Hematopoietic multipotent progenitor cell treated with erythropoietin and hydrocortisone succinate and interleukin-3 and kit ligand, for 6 days (in vitro differentiated cells): ENCODE data around the gene TMEM150C.
"Not testable (repeated sequence)": the region's sequence is repeated elsewhere in the genome, so short reads cannot be mapped to it uniquely, and the experiment has no call there.

Experiments used
- DNase-seq: peaks from one replicate; pipeline ENCODE4 v3.0.0-alpha.2; 2015

The TMEM150C gene

GRCh38 chr4:82510216-82510615, 51.6 kb downstream of the TMEM150C start:
- no peak for DNase-seq

DNA sequence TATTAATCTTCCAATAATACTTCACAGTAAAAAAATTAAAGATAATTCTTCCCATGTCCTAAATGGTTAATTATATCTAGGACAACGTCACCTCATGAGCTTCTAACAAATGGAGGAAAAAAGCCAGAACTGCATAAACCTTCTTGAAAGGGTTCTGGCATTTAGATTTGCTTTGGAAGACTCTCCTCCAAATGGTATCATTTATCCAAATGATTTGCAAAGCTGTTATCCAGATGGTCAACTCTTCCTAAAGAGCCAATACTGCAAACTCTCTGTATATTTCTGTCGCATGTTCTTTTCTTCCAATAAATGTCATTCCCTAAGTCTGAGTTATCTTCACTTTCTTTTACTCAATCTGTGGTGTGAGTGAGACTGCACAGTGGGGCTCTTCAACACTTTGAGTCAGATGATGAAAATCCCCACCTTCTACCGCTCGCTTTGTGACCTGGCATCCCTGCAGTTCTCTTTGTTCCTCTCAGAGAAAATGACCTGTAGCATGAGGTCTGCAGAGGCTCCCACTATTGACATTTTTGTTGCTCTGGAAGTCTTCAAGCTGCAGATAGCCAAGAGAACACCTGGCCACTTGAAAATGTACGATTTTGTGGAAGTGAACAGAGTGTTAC, 52.9 kb downstream of the TMEM150C start:
- DNase-seq: no peak

GRCh38 chr4:82508011-82508410, 53.8 kb downstream of the TMEM150C start:
- no peak for DNase-seq

GRCh38 chr4:82501154-82501442, 60.7 kb downstream of the TMEM150C start:
- no peak for DNase-seq

DNA sequence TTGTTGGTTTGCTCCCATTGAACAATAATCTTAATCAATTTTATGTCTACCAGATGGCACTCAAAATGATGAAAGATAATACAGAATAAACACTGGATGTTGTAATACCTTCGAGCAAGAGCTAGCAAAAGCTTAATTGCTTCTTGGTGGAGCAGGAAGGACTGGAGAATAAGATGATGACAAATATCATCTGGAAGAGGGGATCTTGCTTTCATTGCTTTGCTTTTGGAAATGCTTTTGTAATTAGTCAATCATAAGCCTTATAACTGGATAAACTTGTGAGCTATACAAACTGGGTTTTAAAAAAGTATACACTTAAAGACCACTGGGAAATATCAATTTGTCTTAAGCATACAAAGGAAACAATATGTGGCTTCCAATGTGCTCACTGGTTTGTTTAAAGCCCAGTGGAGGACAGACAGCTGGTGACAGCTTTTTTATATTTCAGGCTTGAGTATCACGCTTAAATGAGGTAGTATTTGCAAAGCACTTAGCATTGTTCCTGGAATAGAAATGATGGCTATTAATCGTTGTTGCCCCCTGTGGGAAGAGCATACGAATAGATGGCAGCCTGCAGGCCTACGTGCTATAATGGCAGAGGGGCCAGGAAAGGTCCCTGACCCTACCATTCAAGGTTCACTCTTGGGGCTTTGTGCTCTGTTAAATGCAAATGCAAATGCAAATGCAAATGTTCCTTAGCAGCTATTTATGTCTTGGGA, 61.2 kb downstream of the TMEM150C start:
- DNase-seq: no peak

DNA sequence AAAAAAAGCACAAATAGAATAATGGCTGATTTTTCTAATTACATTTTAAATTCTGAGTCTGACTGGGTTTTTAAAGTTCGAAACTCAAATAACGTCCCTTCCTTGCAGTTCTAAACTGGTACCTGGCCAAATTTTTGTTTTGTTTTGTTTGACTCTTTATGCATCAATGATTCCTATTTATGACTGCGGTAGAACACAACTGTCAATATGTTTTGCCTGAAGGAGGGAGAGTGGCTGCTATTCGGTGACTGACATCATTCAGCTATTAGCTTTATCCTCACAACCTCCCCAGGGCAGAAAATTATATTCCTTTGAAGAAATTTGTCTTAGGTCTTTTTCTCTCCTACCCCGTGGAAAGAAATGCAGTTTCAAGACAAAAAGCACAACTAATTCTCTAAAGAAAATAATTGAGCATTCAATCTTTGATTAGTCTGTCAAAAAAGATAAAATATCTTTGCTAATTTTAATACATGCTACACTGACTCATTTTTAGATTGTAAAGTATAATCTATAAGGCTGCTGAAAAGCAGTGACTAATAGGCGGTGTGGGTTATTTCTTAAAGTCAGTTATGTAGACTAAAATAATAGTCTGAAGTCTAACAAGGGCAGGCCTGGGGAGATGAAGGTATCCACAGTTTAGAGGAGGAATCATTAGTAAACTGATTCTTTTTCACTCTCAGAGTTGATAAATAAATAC, 61.9 kb downstream of the TMEM150C start:
- no peak for DNase-seq

DNA sequence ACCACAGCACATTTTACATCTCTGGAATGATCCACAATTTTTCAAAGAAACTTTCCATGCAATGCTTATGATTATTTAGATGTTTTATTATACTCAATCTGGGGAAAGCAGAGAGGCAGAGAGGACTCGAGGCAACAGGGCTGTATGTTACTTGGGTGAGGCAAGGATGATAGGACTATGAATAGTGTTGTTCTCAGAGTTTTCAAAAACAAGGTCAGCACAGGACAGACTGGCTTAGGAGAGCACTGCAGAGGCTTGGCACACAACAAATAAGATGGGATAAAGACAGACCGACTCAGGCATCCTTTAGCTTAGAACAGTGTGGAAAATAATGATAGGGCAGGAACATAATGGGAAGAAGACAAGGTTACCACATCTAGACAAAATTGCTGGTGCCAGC, 65.4 kb downstream of the TMEM150C start:
- DNase-seq: no peak

DNA sequence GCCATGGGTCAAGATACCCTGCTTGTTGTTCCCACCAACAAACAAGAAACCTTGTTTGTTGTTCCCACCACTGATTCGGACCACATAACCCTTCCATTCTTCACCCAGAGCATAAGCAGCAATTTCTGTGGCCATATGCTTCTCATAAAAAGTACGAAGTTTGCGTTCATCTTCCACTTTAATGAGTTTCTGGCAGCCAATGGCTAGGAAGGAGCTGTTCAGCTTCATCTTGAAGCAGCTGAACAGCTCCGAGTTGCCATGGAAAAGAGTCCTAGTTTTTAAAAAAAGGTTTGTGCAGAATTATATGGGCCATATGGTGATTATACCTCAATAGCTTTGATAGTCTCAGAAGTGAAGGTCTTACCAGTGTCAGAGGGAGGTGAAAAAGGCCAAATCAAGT, 66.1 kb downstream of the TMEM150C start:
- no peak for DNase-seq

DNA sequence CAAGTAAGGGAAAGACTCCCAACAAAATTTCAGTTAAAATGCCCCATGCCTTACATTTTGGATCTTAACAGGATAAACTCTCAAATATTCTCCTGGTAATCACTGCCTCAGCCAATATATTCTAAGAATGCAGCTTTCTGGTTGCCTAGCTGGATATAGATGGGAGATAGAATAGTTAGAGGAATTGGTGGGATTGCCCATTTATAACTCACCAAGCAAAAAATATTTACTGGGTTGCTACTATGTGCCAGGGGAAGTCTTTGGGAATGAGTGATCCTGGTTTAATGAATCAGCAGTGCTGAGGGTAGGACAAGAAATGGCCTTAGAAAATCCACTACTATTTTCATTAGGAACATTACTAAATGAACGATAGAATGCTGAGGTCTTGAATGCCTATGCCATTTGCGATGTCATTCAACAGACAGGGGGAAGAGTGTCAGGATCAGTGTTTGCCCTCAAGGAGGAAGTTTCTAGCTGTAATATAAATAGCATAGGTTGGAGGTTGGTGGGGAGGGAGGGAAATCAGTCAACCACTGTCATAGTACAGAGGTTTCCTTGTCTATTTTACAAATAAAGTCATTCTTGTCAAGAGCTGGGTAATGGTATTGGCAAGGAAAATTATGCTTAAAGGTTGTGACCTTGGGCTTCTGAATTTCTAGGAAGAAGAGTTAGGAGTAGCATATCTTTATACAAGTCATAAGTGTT, 67.9 kb downstream of the TMEM150C start:
- no peak for DNase-seq

- DNase-seq: no peak
These were observed 70.4 kb downstream of the TMEM150C start for GRCh38 chr4:82491251-82491960.

DNA sequence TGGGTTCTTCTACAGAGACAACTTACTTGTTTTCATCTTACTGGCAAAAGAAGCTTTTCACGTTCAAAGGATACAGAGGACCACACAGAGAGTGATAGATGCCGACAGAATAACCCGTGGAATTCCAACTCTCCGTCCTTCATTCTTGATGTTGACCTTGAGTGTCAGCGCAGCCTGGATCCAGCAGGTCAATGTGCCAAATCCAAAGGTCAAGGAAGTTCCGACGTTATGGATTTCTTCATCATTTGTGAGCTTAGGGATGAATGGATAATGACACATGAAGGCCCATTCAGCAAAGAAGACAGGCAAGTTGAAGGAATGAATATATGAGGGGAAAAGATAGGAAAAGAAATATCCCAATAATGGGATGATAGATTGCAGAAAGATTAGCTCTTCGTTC, 71.8 kb downstream of the TMEM150C start:
- DNase-seq: no peak

- DNase-seq: no peak
These were observed 72.7 kb downstream of the TMEM150C start for GRCh38 chr4:82489076-82489475.

DNA sequence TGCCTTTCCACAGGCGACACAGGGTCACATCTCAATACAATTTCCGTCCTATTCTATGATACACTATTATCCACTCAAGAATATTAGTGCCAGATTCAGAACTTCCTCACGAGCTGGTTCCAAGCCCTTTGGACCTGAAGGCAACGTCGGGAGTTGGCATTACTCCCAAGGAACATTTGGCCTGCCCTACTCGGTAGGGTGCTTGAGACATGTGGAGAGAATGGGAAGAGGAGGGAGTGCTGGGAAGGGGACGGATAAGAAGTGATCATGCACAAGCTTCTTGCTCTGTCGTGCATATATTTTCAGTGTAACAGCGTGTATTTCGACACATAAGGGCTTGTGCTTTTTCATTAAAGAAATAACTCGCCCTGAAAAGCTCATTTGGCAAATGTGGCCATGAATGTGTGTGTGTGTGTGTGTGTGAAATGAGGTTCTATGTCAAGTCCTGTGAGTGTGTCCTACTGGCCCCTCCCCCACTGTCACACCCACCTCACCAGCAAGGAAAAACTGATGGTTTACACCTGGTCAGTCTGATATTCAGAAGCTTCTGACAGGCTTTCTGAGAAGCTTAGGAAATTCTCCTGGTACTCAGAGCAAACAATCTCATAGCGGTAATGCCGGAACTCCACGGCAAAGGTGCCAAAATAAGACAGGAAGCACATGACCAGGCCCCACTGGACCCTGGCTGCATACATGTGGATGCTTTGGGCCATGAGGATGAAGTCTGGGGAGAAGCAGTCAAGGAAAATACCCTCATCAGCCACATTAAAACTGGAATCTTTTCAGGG, 76.6 kb downstream of the TMEM150C start:
- no peak for DNase-seq

GRCh38 chr4:82482387-82482786, 79.4 kb downstream of the TMEM150C start:
- DNase-seq: no peak

DNA sequence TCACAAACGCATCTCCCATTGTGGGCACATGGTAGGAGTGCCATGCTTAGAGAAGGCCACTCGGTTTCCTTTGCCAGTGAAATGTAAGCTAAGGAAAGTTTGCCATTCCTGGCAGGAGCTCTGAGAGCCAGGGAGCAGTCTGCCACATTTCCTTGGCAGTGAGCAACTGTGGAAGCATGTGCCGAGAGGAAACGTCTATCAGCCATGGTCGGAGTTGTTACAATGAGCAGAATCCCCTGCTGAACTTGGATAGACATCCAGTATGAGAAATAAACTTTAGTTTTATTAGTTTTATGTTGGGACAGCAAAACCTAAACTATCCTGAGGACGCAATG, 80.3 kb downstream of the TMEM150C start:
- no peak for DNase-seq

DNA sequence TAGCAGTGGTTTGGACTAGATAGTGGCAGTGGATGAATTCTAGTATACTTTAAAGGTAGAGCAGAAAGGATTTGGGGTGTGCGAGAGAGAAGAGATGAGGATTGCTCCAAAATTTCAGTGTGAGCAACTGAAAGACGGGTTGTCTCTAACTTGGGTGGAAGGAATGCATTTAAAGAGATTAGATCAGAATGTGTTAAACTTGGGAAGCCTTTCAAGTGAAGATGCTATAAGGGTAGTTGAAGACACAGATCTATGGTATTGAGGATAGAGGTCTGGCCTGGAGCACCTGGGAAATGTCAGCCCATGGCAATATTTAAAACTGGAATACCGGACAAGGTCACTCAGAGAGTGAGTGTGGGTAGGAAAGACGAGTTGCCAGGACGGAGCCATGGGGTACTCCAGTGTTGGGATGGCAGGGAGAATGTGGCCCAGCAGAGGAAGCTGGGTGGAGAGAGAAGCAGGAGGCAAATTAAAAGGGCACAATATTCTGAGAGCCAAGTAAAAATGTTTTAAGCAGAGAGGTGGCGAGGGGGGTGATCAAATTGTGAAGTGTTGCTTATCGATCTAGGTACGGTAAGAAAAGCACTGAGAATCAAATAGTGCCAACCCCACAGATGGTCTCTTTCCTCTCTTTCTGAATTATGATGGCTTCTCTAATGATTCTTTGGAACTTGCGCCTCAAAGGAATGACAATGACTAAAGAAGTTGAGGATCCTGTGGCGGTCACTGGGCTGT, 80.8 kb downstream of the TMEM150C start:
- DNase-seq: no peak

- no peak for DNase-seq
These were observed 82.2 kb downstream of the TMEM150C start for GRCh38 chr4:82479562-82479961.

GRCh38 chr4:82477469-82477868, 84.3 kb downstream of the TMEM150C start:
- not testable (repeated sequence) for DNase-seq

GRCh38 chr4:82475931-82476330, 85.9 kb downstream of the TMEM150C start:
- not testable (repeated sequence) for DNase-seq

DNA sequence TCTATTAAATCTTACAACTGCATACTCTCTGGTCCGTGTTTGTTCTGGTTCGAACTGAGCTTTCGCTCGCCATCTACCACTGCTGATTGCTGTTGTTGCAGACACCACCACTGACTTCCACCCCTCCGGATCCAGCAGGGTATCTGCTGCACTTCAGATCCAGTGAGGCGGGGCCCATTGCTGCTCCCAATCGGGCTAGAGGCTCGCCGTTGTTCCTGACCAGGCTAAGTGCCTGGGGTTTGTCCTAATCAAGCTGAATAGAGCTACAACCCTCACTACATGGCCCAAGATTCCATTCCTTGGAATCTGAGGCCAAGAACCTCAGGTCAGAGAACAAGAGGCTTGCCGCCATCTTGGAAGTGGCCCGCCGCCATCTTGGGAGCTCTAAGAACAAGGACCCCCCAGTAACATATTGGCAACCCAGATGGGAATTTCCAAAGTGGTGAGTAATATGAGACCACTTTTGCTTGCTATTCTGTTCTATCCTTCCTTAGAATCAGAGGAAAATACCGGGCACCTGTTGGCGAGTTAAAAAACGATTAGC, 88.1 kb downstream of the TMEM150C start:
- no peak for DNase-seq

- not testable (repeated sequence) for DNase-seq
These were observed 88.7 kb downstream of the TMEM150C start for GRCh38 chr4:82473080-82473479.
